Skin epidermis (tissue), 12 donors: ENCODE results near the gene ARGLU1.

Experiments used
- H3K27ac ChIP-seq, 21 experiments: fragments of 200-600 bp; sonication (generic) in 11 of 21; one replicate each; pipeline ENCODE4 v1.5.0; 2020; ENCODE audit warnings: mild to moderate bottlenecking in 3 of 21, inconsistent platforms in 2 of 21, moderate library complexity in 2 of 21
- H3K4me3 ChIP-seq, 7 experiments: fragments of 200-600 bp; sonication (generic) in 2 of 7; one replicate each; pipeline ENCODE4 v1.5.0; 2020; ENCODE audit warnings: inconsistent platforms in 2 of 7, mild to moderate bottlenecking in 2 of 7, moderate library complexity in 1 of 7

Gene ARGLU1

GRCh38 chr13:106492588-106493475 is 75.1 kb downstream of the ARGLU1 start:
- Histone ChIP-seq H3K27ac (no peak overlapping the region), H3K4me3 (no peak overlapping the region)

GRCh38 chr13:106491928-106492587 is 75.9 kb downstream of the ARGLU1 start:
- H3K4me3 ChIP-seq = no peak overlapping the region
- H3K27ac ChIP-seq = no peak overlapping the region
